ENCODE data around the gene NNT. TPM values are rescaled to one million over a fixed set of nuclear protein-coding genes. Genes with fewer than 3 reads are reported as not detected.

The NNT gene
- total RNA-seq, 1 donor from 2014 or later, result 54.2 TPM

DNA sequence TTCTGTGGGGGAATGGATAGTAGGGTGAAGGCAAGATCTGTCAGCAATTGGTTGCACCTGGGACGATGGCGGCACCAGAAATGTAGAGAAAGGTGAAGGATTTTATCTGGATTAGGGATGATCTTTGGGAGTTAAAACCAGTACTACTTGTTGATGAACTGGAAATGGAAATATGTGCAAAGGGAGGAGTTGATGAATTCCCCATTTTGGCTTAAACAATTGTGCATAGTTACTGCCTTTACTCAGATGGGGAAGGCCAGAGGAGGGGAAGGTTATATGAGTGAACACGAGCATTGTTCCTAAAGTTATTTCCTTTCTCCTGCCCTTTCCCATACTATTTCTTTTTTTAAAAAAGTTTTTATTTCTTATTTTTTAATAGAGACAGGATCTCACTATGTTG is 19.1 kb downstream of the NNT start:
- no peak for DNase-seq (ENCODE audit: extremely low read depth, low read depth, low spot score)

DNA sequence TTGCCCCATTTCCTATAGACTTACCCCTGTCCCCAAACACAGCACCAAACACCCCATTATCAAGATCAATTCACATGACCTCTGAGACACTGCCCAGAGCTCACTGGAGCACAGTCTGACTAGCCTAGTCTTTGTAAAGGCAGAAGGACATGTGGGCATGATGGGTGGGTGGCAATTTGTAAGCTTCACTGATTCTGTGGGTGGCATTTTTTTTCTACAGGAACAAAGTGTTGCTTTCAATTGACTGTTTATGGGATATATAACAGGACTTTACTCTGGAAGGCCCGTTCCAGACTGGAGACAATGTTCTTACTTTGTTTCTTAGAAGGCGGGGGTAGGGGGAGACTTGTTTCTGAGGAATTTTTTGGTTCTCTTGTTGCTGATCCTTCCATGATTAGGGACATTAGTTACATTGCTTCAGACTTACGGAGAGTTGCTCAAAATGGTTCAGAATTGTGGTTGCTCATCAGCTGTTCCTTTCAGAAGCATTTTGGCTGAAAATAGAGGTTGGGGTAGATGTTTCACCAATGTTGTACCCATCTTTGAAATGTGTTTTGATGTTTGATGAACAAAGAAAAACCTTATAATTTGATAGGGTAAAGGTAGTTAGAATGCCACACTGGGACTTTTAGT is 20.2 kb downstream of the NNT start:
- no peak for DNase-seq (ENCODE audit: extremely low read depth, low read depth, low spot score)

DNA sequence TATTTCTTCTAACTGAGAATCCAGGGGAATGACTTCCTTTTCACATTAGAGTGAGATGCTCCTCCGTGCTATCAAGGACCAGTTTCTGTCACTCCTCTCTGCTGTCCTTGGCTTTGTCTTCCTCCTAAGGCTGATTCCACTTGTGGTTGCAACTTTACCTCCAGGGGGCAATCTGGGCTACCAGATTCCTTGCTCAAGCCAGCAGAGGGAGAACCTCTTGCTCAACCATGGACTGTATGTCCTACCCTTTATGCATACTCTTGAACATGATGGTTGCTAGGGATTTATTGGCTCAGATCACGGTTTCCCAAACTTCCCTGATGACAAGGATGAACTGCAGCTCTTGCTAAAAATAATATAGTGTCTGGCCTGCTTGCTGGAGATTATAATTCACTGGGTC is 24.0 kb downstream of the NNT start:
- DNase-seq (ENCODE audit: extremely low read depth, low read depth, low spot score), result no peak

DNA sequence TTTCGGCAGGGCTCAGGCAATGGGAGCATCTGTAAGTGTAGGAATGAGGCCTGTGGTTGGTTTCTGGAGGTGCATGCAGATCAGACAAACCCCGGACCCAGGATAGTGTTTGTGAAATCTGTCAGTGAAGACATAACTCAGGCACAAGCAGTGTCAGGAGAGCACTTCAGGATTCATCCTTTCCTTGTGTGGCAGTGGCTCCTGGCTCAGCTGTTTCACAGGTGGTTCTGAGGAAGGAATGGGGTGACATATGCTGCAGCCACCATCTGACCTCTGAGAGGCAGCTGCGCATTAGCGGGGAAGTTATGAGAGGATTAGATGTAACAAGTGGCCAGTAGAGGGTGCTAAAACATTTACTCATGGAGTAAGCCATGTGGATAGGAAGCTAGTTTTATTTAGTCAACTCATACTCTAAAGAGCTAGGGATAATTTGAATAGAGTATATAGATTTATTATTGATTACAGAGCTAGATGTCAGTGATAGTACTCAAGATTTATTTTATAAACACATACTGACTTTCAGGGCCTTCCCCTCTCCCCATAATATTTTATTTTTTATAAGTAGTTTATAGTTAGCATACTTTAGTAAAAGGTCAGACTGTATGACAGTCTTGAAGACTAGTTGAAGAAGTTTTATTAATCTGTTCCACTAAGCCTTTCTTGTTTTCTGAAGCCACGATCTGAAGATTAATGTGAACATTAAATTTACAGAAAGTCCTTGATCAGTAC is 28.4 kb downstream of the NNT start:
- DNase-seq (ENCODE audit: extremely low read depth, low read depth, low spot score), result peak; percentile 39

DNA sequence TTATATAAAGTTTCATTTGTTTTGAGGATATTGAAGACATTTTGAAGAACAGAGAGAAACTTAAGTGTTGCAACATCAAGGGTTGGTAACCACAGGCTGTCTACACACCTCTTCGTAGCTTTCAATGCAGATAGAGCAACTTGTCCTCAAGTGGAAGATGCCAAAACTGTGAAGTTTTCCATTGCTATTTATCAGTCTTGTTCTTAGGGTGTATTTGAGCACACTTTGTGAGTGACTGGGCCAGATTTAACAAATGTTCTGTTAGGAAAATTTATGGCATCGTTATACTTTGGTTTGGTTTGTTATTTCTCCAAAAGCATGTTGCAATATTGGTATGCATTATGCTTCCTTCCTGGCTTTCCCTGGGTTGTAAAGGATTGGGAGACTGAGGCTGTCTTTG is 31.6 kb downstream of the NNT start:
- DNase-seq (ENCODE audit: extremely low read depth, low read depth, low spot score), result no peak

DNA sequence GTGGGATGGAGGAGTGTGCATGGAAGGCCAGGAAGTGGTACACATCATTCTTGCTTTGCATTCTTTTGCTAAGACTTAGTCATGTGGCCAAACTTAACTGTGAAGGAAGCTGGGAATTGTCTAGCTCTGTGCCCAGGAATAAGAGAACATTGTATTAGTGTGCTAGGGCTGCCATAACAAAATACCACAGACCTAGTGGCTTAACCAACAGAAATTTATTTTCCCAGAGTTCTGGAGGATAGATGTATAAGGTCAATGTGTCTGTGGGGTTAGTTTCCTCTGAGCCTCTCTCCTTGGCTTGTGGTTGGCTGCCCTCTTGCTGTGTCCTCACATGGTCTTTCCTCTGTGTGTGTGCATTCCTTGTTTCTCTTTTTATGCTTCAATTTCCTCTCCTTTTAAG is 32.4 kb downstream of the NNT start:
- DNase-seq (ENCODE audit: extremely low read depth, low read depth, low spot score), result no peak

DNA sequence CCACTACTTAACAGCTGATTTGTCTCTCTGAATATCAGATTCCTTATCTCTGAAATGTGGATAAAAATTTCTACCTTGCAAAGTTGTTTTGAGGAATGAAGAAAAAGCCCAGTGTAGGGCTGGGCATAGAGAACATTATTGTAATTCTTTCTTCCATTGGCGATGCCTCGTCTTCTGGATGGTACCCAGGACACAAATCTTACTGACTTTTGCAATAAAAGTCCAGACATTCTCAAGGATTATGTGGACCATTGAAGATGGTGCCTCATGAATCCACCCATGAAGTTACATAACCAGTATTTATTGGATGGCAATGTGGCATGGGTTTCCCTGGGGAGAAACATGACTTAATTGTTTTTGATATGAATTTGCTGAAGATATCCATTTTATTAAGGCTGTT is 33.1 kb downstream of the NNT start:
- DNase-seq (ENCODE audit: extremely low read depth, low read depth, low spot score), result no peak

DNA sequence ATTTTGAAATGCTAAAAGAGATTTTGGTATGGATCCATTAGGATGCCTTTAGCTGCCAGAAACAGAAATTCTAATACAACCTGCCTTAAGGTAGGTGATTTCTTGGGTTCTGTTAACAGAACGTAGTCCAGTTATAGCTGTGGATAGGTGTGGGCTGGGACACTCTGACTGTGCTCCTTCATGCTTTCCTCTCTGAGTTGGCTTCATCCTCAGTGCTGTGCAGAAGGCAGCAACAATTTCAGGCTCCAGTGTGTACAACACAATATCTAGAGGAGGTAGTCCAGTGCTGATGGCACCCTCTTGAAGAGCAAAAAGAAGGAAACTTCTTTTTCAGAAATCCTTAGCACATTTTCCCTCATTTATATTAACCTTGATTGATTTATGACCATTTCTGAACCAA is 34.4 kb downstream of the NNT start:
- no peak for DNase-seq (ENCODE audit: extremely low read depth, low read depth, low spot score)

DNA sequence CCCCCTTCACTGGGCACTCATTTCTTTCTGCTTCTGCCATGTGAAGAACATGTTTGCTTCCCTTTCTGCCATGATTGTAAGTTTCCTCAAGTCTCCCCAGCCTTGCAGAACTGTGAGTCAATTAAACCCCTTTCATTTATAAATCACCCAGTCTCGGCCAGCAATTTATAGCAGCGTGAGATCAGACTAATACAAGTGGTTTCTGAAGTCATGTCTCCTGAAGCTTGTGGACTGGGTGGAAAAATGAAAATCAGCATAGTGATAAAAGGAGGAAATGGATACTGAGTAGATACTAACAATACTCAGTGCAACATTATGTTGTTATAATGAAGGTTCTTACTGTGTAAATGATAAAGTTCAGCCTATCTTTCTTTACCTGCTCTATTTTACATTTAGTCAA is 35.1 kb downstream of the NNT start:
- DNase-seq (ENCODE audit: extremely low read depth, low read depth, low spot score), result no peak

DNA sequence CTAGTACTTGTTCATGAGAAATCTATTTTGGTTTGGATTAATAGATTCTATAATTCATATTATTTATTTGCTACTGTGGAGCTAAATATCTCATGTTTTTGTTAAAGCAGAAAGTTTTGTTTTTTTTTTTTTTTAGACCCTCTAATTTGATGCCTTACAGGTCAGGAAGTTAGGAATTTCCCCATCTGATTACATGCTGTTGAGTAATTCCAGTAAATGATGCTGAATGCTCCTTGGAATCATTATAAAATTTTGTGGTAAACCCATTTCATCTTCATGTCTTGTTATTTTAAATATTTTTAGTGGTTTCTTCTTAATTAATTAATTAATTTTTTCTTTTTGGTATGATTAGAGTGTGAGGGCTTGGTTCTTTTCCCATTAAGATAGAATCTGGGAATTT is 35.6 kb downstream of the NNT start:
- DNase-seq (ENCODE audit: extremely low read depth, low read depth, low spot score), result no peak

DNA sequence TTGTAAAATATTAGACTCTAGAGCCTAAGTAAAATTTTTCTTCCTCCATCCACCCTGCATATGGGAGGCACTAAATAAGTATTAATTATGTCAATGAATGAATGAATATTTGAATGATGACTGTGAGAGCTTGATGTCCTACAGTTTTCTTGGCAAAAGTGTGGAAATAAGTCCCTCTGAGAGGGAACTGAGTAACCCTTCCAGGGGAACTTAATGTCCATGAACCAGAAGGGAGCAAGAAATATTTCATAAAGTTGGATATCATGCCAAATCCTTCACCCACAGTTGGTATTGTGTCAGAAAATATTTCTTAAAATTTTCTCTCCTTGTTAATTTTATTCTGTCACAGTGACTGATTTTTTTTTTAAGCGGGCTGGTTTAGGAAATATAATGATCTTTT is 36.6 kb downstream of the NNT start:
- DNase-seq (ENCODE audit: extremely low read depth, low read depth, low spot score), result no peak

DNA sequence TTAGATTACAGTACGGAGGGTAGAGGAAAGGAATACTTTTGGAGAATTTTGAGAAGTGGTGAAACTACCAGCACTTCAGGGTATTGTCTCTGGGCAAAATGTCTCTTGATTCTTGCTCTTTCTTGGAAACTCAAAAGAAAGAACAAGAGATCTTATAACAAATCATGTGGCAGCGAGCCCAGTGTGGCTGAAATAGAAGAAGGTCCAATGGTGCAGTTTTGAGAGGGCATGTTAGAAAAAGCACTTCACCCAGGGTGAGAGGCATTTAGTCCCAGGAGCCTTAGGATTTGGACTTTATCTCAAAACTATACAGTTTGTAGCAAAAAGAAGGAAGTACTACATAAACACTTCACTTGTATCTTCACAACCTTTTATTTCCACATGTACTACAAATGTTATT is 39.4 kb downstream of the NNT start:
- DNase-seq (ENCODE audit: extremely low read depth, low read depth, low spot score), result no peak

DNA sequence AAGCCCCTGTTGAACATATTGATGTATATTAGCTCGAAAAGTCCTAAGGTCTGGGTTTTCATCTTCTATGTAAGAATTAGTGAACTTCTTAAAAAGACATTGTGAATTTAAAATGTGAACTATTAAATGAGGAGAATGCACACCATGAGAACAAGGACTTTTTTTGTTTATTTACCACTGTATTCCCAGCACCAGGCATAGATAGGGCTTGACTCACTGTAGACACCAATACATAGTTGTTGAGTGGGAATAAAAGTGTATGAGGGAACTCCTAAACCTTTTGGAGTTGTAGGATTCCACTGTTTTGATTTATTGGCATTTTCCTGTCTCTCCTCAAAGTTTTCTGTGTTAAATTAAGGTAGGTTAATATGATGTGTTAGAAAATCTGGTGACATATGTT is 40.3 kb downstream of the NNT start:
- no peak for DNase-seq (ENCODE audit: extremely low read depth, low read depth, low spot score)

DNA sequence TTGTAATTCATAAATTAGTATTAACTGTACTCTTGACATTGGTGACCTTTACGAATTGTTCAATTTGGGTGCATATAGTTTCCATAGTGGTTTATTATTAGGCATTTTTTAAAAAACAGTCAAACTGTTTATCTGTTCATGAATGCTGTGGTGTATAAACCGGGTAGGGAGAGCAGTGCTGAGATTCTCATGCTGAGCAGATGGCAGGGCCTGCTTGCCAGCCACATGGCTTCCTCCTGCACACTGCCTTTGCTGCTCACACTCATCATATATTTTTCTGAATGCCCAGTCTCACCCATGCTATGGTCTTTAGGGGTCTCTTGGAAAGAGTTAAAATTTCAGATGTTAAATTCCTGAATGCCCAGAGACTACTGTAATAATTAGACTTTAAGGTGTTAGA is 40.8 kb downstream of the NNT start:
- no peak for DNase-seq (ENCODE audit: extremely low read depth, low read depth, low spot score)

DNA sequence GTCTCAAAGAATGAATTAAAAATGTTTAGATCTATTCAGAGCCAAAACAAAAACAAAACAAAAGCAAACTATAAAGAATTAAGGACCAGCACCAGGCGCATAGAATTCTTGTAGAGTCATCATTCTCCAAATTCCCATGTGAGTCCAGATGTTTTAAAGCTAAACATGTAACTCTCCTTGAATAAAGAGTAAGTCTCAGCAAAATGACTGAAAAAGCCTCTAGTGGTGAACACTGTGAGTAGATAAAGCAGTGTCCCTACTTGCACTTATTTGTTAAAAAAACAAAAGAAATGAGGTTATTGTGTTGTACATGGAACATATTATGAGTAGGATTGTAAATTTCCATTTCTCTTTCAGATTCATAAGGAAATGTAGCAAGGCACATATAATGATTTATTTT is 44.0 kb downstream of the NNT start:
- no peak for DNase-seq (ENCODE audit: extremely low read depth, low read depth, low spot score)

DNA sequence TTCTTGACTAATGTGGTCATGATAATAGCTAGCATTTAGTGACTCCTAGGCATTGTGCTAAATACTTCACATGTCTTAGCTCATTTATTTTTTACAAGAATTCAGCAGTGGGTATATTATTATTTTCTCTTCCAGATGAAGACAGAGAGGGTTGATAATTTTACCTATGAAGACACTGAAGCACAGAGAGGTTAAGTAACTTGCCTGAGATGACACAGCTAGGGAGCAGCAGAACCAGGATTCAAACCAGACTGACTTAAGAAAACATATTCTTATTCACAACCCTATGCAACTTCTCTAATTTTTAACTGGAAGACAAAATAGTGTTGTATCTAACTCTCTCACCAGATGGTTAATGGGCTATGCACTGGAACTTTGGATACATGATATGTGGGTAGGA is 44.8 kb downstream of the NNT start:
- DNase-seq (ENCODE audit: extremely low read depth, low read depth, low spot score), result no peak

DNA sequence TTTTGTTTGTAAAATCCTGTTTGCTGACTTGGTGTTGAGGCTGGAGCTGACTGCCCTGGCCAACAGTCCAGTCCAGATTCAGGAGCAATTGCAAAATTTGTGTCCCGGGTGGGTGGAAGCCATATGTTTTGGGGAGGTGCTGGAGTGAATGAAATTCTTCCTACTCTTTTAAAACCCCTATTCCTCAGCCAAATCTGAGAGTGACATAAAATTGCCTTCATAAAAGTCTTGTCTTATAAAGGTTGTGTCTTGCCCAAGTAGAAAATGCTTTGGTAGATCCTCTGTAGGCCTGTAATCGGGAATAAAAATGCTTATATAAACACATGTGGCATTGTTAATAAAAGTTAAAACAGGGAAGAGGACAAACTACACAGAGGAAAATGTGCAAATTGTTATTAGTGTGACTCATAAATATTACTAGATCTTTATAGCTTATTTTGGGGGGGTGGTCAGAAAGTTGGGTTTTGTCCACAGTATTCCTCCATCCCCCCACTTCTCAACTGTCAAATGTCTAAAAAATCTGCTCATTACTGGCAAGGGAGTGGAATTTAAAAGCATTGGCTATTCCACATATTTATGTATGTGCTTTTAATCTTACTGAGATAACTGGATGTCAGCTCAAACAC is 45.6 kb downstream of the NNT start:
- DNase-seq (ENCODE audit: extremely low read depth, low read depth, low spot score), result no peak

DNA sequence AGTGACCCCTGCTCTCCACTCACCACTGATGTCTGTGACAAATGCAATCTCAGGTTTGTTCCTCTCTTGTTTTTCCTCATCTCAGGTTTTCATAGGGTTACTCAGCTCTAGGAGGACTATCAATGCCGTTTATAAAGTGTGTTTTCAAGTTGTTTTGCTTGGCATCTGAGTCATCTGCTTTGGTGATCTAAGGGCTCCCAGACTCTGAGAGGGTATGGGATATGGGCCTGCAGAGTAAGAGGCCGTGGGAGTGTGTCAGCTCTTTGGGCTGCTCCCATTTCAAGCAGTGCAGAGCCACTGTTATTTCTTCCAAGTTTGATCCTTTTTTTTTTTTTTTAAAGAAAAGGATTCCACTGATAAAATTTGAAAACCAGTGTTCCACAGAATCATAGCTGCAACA is 46.3 kb downstream of the NNT start:
- no peak for DNase-seq (ENCODE audit: extremely low read depth, low read depth, low spot score)

DNA sequence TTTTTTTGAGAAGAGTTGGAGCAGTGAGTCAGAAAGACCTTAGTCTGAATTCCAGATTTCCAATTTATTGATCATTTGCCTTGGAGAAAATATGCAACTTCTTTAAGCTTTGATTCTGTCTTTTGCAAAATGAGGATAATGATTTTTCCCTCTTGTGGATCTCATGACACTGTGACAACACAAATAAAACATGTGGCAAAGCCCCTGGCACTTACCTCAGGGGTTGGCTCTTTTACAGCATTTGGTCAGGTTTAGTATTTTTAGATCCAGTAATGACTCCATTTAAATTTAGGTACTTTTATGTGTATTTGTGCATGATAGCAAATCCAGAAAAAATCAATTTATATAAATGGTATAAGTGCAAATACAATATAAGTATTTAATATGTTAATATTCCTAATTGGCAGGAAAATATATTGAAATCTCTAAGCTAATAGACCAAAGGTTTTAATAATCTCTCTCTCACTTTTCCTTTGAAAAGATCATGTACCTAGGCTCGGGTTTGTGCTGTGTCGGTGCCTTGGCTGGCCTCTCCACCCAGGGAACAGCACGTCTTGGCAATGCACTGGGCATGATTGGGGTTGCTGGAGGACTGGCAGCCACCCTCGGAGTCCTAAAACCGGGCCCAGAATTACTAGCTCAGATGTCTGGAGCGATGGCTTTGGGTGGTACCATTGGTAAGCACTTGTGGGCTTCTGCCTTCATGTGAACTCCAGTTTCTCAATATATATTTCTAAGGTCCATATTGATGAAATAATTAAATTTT is 49.7 kb downstream of the NNT start:
- DNase-seq (ENCODE audit: extremely low read depth, low read depth, low spot score), result no peak

DNA sequence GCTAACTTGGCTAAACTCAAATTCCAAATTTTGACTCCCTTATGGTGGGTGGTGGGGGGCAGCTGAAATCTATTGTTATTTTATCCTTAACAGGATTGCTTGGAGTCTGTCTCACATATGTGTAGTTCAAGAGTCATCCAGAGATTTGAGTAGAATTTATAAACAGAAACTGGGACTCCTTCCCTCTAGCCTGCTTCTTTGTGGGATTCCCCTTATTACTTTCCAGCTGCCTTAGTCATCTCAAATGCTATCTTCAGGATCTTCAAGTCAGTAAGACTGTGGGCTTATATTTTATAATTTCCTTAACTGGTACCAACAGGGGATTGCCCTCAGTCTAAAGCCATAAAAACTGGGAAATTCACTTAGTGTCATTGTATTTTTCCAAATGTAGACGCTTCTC is 55.5 kb downstream of the NNT start:
- no peak for DNase-seq (ENCODE audit: extremely low read depth, low read depth, low spot score)

DNA sequence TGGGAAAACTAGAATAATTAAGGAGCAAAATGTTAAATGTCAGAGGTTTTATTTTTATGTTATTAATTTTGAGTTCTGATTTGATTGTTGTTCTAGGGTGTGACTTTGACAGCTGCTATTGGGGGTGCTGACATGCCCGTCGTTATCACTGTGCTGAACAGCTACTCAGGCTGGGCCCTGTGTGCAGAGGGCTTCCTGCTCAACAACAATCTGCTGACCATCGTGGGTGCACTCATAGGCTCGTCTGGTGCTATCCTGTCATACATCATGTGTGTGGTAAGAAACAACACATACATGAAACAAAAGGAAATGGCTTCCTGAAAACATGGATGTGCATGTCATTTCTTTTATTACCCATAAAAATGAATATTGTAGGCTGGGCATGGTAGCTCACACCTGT is 56.1 kb downstream of the NNT start:
- DNase-seq (ENCODE audit: extremely low read depth, low read depth, low spot score), result no peak

DNA sequence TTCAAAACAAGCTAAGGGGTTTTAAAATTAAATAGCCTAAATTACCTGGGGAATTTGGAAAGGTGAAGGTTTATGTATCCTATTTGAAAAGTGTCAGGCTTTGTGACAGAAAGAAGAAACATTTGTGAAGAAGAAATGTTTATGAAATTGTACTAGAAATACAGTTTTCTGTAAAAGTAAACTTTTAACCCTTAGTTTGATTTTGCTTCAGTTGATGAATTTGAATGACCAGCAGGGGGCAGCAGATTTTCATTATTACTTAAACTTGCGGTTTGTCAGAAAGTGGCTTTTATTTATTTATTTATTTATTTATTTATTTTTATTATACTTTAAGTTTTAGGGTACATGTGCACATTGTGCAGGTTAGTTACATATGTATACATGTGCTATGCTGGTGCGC is 58.1 kb downstream of the NNT start:
- peak; percentile 36 for DNase-seq (ENCODE audit: extremely low read depth, low read depth, low spot score)

All from glomerular endothelial cell (primary cell).